Breast epithelium (tissue), 3 donors: Measurements from ENCODE around the gene CDC20.

Experiments
- POLR2AphosphoS5 ChIP-seq, 3 donors: sonication (generic); formaldehyde crosslinking; IDR thresholded peaks; one replicate each; pipeline ENCODE4 v1.6.1; 2017; ENCODE audit warnings: antibody characterized with exemption in 3 of 3
- TF ChIP-seq, protein P1 (sequence below), 3 donors: fragments of 450-650 bp; IDR thresholded peaks; one replicate each; pipeline ENCODE4 v1.5.1; 2016 to 2017; ENCODE audit warnings: antibody characterized with exemption in 3 of 3, mild to moderate bottlenecking in 3 of 3, moderate library complexity in 3 of 3

- TF ChIP-seq, protein P1, sequence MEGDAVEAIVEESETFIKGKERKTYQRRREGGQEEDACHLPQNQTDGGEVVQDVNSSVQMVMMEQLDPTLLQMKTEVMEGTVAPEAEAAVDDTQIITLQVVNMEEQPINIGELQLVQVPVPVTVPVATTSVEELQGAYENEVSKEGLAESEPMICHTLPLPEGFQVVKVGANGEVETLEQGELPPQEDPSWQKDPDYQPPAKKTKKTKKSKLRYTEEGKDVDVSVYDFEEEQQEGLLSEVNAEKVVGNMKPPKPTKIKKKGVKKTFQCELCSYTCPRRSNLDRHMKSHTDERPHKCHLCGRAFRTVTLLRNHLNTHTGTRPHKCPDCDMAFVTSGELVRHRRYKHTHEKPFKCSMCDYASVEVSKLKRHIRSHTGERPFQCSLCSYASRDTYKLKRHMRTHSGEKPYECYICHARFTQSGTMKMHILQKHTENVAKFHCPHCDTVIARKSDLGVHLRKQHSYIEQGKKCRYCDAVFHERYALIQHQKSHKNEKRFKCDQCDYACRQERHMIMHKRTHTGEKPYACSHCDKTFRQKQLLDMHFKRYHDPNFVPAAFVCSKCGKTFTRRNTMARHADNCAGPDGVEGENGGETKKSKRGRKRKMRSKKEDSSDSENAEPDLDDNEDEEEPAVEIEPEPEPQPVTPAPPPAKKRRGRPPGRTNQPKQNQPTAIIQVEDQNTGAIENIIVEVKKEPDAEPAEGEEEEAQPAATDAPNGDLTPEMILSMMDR (IDR thresholded peaks at IDR 0.05): no peak
- no peak for TF ChIP-seq POLR2AphosphoS5 (IDR thresholded peaks at IDR 0.05)
These were observed 19.1 kb downstream of the CDC20 start for GRCh38 chr1:43377831-43378230.
